HepG2 (cell line): ENCODE measurements around the gene FARSB. TPM values are rescaled to one million over a fixed set of nuclear protein-coding genes. Genes with fewer than 3 reads are reported as not detected.

ENCODE experiments used
- ATAC-seq: fragments of 200-7000 bp; cut with Tn5 transposase; 3 replicates; pipeline ENCODE4 v1.9.1; 2020; ENCODE audit warnings: mild to moderate bottlenecking, moderate library complexity
- BruUV-seq: library from RNA; stranded (reverse); fragments of 400-500 nt; replicated peaks from 2 replicates; lab custom pipeline; 2021; lab: Mats Ljungman, UMichigan
- CTCF ChIA-PET: fragments of 300-600 bp; formaldehyde crosslinking; extraction: SDS; loops from one replicate; lab custom pipeline; 2021; ENCODE audit warnings: low total read pairs, inconsistent platforms, low intra/inter-chr PET ratio; lab: Yijun Ruan, JAX
- POLR2A ChIA-PET: fragments of 350-600 bp; sonication (Branson Sonifier 250); formaldehyde crosslinking; loops from one replicate; lab custom pipeline; 2020; ENCODE audit warnings: antibody characterized with exemption, inconsistent platforms; lab: Yijun Ruan, JAX
- DNase-seq: peaks from one replicate; pipeline ENCODE4 v3.0.0-alpha.2; 2015; ENCODE audit warnings: low spot score
- FAIRE-seq: peaks from 3 replicates; lab custom pipeline; 2011; peaks lifted over from hg19 to GRCh38; lab: Jason Lieb, UNC
- H2AFZ ChIP-seq: one replicate; pipeline ENCODE4 v1.6.1; 2011; ENCODE audit warnings: low read length, inconsistent platforms
- H3K27ac ChIP-seq: fragments of 300-600 bp; 3 replicates; pipeline ENCODE4 v1.8.0; 2011; ENCODE audit warnings: mixed run types, mild to moderate bottlenecking, mixed read lengths, low read length, inconsistent platforms; ENCODE audit not compliant: insufficient read depth; ENCODE audit errors: extremely low read length
- H3K27me3 ChIP-seq, 2 experiments: fragments of 200-600 bp in 1 of 2; 2 replicates in 1 of 2; 3 replicates in 1 of 2; pipeline versions ENCODE4 v1.6.0 to v1.8.0; 2011; ENCODE audit warnings: low read length in 2 of 2, mild to moderate bottlenecking in 2 of 2, moderate library complexity in 2 of 2, inconsistent platforms in 1 of 2; ENCODE audit not compliant: insufficient read depth in 2 of 2, control insufficient read depth in 1 of 2
- H3K36me3 ChIP-seq, 2 experiments: fragments of 200-600 bp in 1 of 2; replicated peaks in 1 of 2; 2 replicates in 1 of 2; 3 replicates in 1 of 2; pipeline versions ENCODE4 v1.5.1 to v1.8.0; 2011; ENCODE audit warnings: low read length in 2 of 2, inconsistent platforms in 1 of 2; ENCODE audit not compliant: insufficient read depth in 2 of 2, control insufficient read depth in 1 of 2
- H3K4me1 ChIP-seq: 2 replicates; pipeline ENCODE4 v1.5.1; 2012; ENCODE audit warnings: low read length, inconsistent platforms; ENCODE audit not compliant: insufficient read depth
- H3K4me2 ChIP-seq: 2 replicates; pipeline ENCODE4 v1.6.0; 2011; ENCODE audit warnings: low read depth, low read length, inconsistent platforms
- H3K4me3 ChIP-seq, 3 experiments: fragments of 200-600 bp in 1 of 3; sonication (generic), shearing (Covaris generic) in 1 of 3; replicated peaks in 1 of 3; 2 replicates each; pipeline ENCODE4 v1.5.1; 2011 to 2016; ENCODE audit warnings: low read length in 3 of 3, inconsistent platforms in 2 of 3, low read depth in 2 of 3, mild to moderate bottlenecking in 2 of 3, control low read depth in 1 of 3, mixed read lengths in 1 of 3; ENCODE audit not compliant: insufficient read depth in 1 of 3
- H3K79me2 ChIP-seq: one replicate; pipeline ENCODE4 v1.6.1; 2011; ENCODE audit warnings: low read length, inconsistent platforms; ENCODE audit not compliant: insufficient read depth
- H3K9ac ChIP-seq: 2 replicates; pipeline ENCODE4 v1.6.0; 2011; ENCODE audit warnings: mild to moderate bottlenecking, low read depth, low read length, inconsistent platforms; ENCODE audit not compliant: insufficient read depth
- H3K9me3 ChIP-seq: 2 replicates; pipeline ENCODE4 v1.5.1; 2012; ENCODE audit warnings: mild to moderate bottlenecking, low read length
- H4K20me1 ChIP-seq: 2 replicates; pipeline ENCODE4 v1.6.0; 2011; ENCODE audit warnings: inconsistent platforms, mild to moderate bottlenecking, low read length, moderate library complexity; ENCODE audit not compliant: insufficient read depth
- ARNT2 ChIP-seq: sonication (generic); formaldehyde crosslinking; IDR thresholded peaks from 2 replicates; pipeline ENCODE4 v1.8.0; 2022; ENCODE audit warnings: mild to moderate bottlenecking, low read depth, missing genetic modification reagents, moderate library complexity
- ERF ChIP-seq: IDR thresholded peaks from 2 replicates; pipeline ENCODE4 v1.6.1; 2018; ENCODE audit warnings: missing biosample characterization, missing genetic modification reagents
- SMARCE1 ChIP-seq: fragments of 450-650 bp; IDR thresholded peaks from 2 replicates; pipeline ENCODE4 v1.6.1; 2017; ENCODE audit warnings: borderline replicate concordance
- SRSF1 ChIP-seq: fragments of 200-400 bp; formaldehyde crosslinking; optimal IDR thresholded peaks from 2 replicates; pipeline ENCODE3; 2017; ENCODE audit warnings: mild to moderate bottlenecking, low read depth, low read length, moderate library complexity
- STAG1 ChIP-seq: sonication (generic); formaldehyde crosslinking; IDR thresholded peaks from 2 replicates; pipeline ENCODE4 v1.4.0; 2020; ENCODE audit warnings: missing genetic modification reagents
- THYN1 ChIP-seq: sonication (generic); formaldehyde crosslinking; IDR thresholded peaks from 2 replicates; pipeline ENCODE4 v1.8.1; 2023; ENCODE audit warnings: low read depth, mild to moderate bottlenecking, moderate library complexity, missing genetic modification reagents, borderline replicate concordance
- ZNF543 ChIP-seq: sonication (generic); formaldehyde crosslinking; IDR thresholded peaks from 2 replicates; pipeline ENCODE4 v1.4.0; 2020; ENCODE audit warnings: mild to moderate bottlenecking, missing genetic modification reagents
- WGBS: methylation state at CpG from one replicate; pipeline ENCODE4 v1.1.6; 2017; ENCODE audit warnings: low lambda C conversion rate; 5-methylcytosine and 5-hydroxymethylcytosine counted together
- in situ Hi-C: cut with HindIII; loops from 2 replicates; pipeline ENCODE4 v1.10.0; 2017; ENCODE audit warnings: low pct_unique_long_range_greater_than_20kb; ENCODE audit not compliant: extremely low pct_ligation_motif_present
- intact Hi-C: fragments of 100-400 bp; cut with micrococcal nuclease; formaldehyde crosslinking; loops from one replicate; pipeline ENCODE4 v1.10.0; 2022; ENCODE audit not compliant: unreplicated experiment
- polyA plus RNA-seq, 8 experiments: library from polyadenylated mRNA; depleted of rRNA in 3 of 8; stranded (reverse) in 7 of 8; unstranded in 1 of 8; fragments of >200 nt; fragmentation: Illumina TruSeq in 4 of 8; extraction: Trizol in 4 of 8; gene quantifications; 2 replicates each; pipeline versions ENCODE4 v1.2.1 to v1.2.3, GENCODE V29; 2011 to 2016; ENCODE audit warnings: low read depth in 4 of 8, missing spikeins in 1 of 8, mixed read lengths in 1 of 8; ENCODE audit not compliant: insufficient read depth in 1 of 8
- total RNA-seq, 5 experiments: library from RNA; depleted of rRNA; stranded (reverse); fragments of >200 nt; fragmentation: Illumina TruSeq; extraction: Trizol; gene quantifications; 2 replicates each; pipeline ENCODE4 v1.2.3, GENCODE V29; 2016; ENCODE audit warnings: low read depth in 1 of 5
- TF ChIP-seq, protein P1 (sequence below): sonication (generic); formaldehyde crosslinking; IDR thresholded peaks from 2 replicates; pipeline ENCODE4 v1.5.0; 2020; ENCODE audit warnings: mild to moderate bottlenecking, missing genetic modification reagents, moderate library complexity
- TF ChIP-seq, protein P2 (sequence below): sonication (generic); formaldehyde crosslinking; IDR thresholded peaks from 2 replicates; pipeline ENCODE4 v1.4.0; 2020; ENCODE audit warnings: missing genetic modification reagents, borderline replicate concordance
- TF ChIP-seq, protein P3 (sequence below): sonication (generic); formaldehyde crosslinking; IDR thresholded peaks from 2 replicates; pipeline ENCODE4 v1.8.0; 2022; ENCODE audit warnings: missing genetic modification reagents, mild to moderate bottlenecking, moderate library complexity, borderline replicate concordance
- TF ChIP-seq, protein P4 (sequence below): sonication (generic); formaldehyde crosslinking; IDR thresholded peaks from 2 replicates; pipeline ENCODE4 v1.5.0; 2020; ENCODE audit warnings: missing genetic modification reagents, mild to moderate bottlenecking, borderline replicate concordance

The FARSB gene
- total and polyA plus RNA-seq, 2 of the 13 experiments (the other 11 are each of a cell fraction or from before 2014, with no cell fraction given), result 23.3 to 45.9 TPM

DNA sequence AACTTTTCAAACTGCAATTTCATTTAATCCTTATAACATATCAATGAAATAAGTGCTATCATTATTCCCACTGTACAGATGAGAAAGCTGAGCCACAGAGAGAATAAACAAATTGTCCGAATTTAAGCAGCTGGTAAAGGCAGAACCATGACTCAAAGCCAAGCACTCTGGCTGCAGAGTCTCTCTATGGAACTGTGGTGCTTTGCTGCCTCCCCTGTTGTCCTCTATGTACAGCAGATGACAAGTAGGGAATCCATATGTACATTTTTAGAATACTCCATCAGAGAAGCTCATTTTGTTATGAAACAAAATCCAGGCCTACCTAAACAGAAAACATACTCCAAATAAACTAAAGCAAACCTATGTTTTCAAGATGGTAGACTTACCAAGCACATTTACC, 45.1 kb downstream of the FARSB start:
- Histone ChIP-seq H3K27me3 (no peaks in the 10 kb centered on the region), H3K36me3 (peaks cover 13 to 70% of the 10 kb centered on the region in 2 experiments), H3K4me1 (no peaks in the 10 kb centered on the region), H3K9me3 (no peaks in the 10 kb centered on the region), H3K4me3 (no peak overlapping the region), H2AFZ (no peak overlapping the region), H3K79me2 (no peaks in the 10 kb centered on the region), H3K4me2 (no peak overlapping the region), H3K27ac (no peak overlapping the region), H4K20me1 (no peaks in the 10 kb centered on the region), H3K9ac (no peak overlapping the region)
- in situ Hi-C loops, result no loop called here
- DNase-seq (no peak), ATAC-seq (peak; percentile 56; the same call in 2 of the 3 replicates), FAIRE-seq (no peak)
- ChIA-PET POLR2A (no interaction called here), CTCF (no interaction called here)
- WGBS, result 90% methylated on average over 1 of the region's 1 CpG
- intact Hi-C loops, result loop anchor here (5.0 kb wide), 1 partner anchor 583 kb away; no protein-coding TSS in a partner anchor
- peak; percentile 54 for TF ChIP-seq STAG1 (CRISPR knock-in tag)
- no peak for TF ChIP-seq SRSF1
- TF ChIP-seq, protein P1, sequence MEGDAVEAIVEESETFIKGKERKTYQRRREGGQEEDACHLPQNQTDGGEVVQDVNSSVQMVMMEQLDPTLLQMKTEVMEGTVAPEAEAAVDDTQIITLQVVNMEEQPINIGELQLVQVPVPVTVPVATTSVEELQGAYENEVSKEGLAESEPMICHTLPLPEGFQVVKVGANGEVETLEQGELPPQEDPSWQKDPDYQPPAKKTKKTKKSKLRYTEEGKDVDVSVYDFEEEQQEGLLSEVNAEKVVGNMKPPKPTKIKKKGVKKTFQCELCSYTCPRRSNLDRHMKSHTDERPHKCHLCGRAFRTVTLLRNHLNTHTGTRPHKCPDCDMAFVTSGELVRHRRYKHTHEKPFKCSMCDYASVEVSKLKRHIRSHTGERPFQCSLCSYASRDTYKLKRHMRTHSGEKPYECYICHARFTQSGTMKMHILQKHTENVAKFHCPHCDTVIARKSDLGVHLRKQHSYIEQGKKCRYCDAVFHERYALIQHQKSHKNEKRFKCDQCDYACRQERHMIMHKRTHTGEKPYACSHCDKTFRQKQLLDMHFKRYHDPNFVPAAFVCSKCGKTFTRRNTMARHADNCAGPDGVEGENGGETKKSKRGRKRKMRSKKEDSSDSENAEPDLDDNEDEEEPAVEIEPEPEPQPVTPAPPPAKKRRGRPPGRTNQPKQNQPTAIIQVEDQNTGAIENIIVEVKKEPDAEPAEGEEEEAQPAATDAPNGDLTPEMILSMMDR (CRISPR knock-in tag), result peak; percentile 27; the same call in 1 of the 2 replicates
- BruUV-seq, result no TSS peak

DNA sequence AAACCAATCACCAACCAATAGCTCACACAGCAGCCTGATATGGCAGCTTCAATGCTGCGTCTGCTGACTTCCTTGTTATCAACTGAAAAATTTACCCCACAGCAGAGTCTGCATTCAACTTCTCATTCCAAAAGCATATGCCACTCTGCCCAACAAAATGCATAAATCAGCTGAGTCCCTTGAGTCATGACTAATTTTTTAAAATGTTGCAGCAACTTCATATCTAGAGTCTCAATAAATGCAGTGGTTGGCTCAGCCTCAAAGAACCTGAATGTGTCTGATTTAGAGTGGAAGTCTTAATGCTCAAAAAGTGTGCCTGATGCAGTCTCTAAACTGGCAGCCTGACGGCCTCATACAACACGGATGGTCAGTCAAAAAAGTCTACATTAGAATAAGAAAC, 46.5 kb downstream of the FARSB start:
- FAIRE-seq (no peak), ATAC-seq (no peak), DNase-seq (no peak)
- H4K20me1 ChIP-seq, result no peaks in the 10 kb centered on the region
- no peaks in the 10 kb centered on the region for H3K27me3 ChIP-seq
- ChIA-PET POLR2A (no interaction called here), CTCF (no interaction called here)
- H3K9me3 ChIP-seq, result no peaks in the 10 kb centered on the region
- no peak overlapping the region for H2AFZ ChIP-seq
- no peak overlapping the region for H3K27ac ChIP-seq
- WGBS, result 93% methylated on average over 3 of the region's 3 CpGs
- no peak overlapping the region for H3K9ac ChIP-seq
- intact Hi-C loops (no loop called here), in situ Hi-C loops (no loop called here)
- peaks cover 6 to 64% of the 10 kb centered on the region in 2 experiments for H3K36me3 ChIP-seq
- H3K4me3 ChIP-seq, result no peak overlapping the region
- no peaks in the 10 kb centered on the region for H3K4me1 ChIP-seq
- no peak overlapping the region for H3K4me2 ChIP-seq
- no TSS peak for BruUV-seq
- H3K79me2 ChIP-seq, result no peaks in the 10 kb centered on the region
- TF ChIP-seq THYN1 (CRISPR knock-in tag), result no peak
- no peak for TF ChIP-seq ZNF543 (CRISPR knock-in tag)
- no peak for TF ChIP-seq SMARCE1
- TF ChIP-seq, protein P2, sequence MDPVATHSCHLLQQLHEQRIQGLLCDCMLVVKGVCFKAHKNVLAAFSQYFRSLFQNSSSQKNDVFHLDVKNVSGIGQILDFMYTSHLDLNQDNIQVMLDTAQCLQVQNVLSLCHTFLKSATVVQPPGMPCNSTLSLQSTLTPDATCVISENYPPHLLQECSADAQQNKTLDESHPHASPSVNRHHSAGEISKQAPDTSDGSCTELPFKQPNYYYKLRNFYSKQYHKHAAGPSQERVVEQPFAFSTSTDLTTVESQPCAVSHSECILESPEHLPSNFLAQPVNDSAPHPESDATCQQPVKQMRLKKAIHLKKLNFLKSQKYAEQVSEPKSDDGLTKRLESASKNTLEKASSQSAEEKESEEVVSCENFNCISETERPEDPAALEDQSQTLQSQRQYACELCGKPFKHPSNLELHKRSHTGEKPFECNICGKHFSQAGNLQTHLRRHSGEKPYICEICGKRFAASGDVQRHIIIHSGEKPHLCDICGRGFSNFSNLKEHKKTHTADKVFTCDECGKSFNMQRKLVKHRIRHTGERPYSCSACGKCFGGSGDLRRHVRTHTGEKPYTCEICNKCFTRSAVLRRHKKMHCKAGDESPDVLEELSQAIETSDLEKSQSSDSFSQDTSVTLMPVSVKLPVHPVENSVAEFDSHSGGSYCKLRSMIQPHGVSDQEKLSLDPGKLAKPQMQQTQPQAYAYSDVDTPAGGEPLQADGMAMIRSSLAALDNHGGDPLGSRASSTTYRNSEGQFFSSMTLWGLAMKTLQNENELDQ (CRISPR knock-in tag), result no peak
- TF ChIP-seq ERF (CRISPR knock-in tag), result no peak
- TF ChIP-seq, protein P3, sequence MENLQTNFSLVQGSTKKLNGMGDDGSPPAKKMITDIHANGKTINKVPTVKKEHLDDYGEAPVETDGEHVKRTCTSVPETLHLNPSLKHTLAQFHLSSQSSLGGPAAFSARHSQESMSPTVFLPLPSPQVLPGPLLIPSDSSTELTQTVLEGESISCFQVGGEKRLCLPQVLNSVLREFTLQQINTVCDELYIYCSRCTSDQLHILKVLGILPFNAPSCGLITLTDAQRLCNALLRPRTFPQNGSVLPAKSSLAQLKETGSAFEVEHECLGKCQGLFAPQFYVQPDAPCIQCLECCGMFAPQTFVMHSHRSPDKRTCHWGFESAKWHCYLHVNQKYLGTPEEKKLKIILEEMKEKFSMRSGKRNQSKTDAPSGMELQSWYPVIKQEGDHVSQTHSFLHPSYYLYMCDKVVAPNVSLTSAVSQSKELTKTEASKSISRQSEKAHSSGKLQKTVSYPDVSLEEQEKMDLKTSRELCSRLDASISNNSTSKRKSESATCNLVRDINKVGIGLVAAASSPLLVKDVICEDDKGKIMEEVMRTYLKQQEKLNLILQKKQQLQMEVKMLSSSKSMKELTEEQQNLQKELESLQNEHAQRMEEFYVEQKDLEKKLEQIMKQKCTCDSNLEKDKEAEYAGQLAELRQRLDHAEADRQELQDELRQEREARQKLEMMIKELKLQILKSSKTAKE (CRISPR knock-in tag), result no peak
- TF ChIP-seq ARNT2 (CRISPR knock-in tag), result no peak
- TF ChIP-seq, protein P4, sequence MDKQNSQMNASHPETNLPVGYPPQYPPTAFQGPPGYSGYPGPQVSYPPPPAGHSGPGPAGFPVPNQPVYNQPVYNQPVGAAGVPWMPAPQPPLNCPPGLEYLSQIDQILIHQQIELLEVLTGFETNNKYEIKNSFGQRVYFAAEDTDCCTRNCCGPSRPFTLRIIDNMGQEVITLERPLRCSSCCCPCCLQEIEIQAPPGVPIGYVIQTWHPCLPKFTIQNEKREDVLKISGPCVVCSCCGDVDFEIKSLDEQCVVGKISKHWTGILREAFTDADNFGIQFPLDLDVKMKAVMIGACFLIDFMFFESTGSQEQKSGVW, result no peak
